SK-N-SH (cell line): Measurements from ENCODE around the gene OR4K17. TPM values are rescaled to one million over a fixed set of nuclear protein-coding genes. Genes with fewer than 3 reads are reported as not detected.

Source experiments
- CTCF ChIA-PET: fragments of 300-600, 350-600 bp; formaldehyde crosslinking; extraction: SDS; loops from one replicate; lab custom pipeline; 2021; lab: Yijun Ruan, JAX
- POLR2A ChIA-PET: fragments of 350-600 bp; sonication (Branson Sonifier 250); formaldehyde crosslinking; extraction: SDS; loops from one replicate; lab custom pipeline; 2020; ENCODE audit warnings: antibody characterized with exemption, inconsistent platforms; lab: Yijun Ruan, JAX
- DNase-seq: peaks from one replicate; pipeline ENCODE4 v3.0.0; 2012
- H2AFZ ChIP-seq: fragments of 200-600 bp; sonication (generic); 2 replicates; pipeline ENCODE4 v1.8.1; 2016; ENCODE audit warnings: antibody characterized with exemption, mild to moderate bottlenecking, low read depth
- H3F3A ChIP-seq: fragments of 200-600 bp; sonication (generic); replicated peaks from 2 replicates; pipeline ENCODE3; 2016; ENCODE audit warnings: antibody characterized with exemption, mild to moderate bottlenecking; ENCODE audit not compliant: insufficient read depth
- H3K27ac ChIP-seq, 2 experiments: fragments of 200-500 bp in 1 of 2; fragments of 200-600 bp in 1 of 2; sonication (Bioruptor generic) in 1 of 2; sonication (generic), shearing (Covaris generic) in 1 of 2; 2 replicates each; pipeline versions ENCODE4 v1.5.1 to v1.6.1; 2014 to 2016; ENCODE audit warnings: low read depth in 2 of 2, inconsistent platforms in 1 of 2, low read length in 1 of 2, mild to moderate bottlenecking in 1 of 2, mixed read lengths in 1 of 2
- H3K27me3 ChIP-seq: fragments of 200-600 bp; sonication (generic), shearing (Covaris generic); 2 replicates; pipeline ENCODE4 v1.6.1; 2016; ENCODE audit warnings: mixed run types; ENCODE audit not compliant: insufficient read depth
- H3K36me3 ChIP-seq, 2 experiments: fragments of 200-500 bp in 1 of 2; fragments of 200-600 bp in 1 of 2; sonication (Bioruptor generic) in 1 of 2; sonication (generic) in 1 of 2; replicated peaks in 1 of 2; 2 replicates each; pipeline versions ENCODE3 to v1.5.1; 2014 to 2016; ENCODE audit warnings: low read length in 1 of 2, mild to moderate bottlenecking in 1 of 2; ENCODE audit not compliant: insufficient read depth in 2 of 2, control insufficient read depth in 1 of 2
- H3K4me1 ChIP-seq, 2 experiments: fragments of 200-500 bp in 1 of 2; fragments of 200-600 bp in 1 of 2; sonication (Bioruptor generic) in 1 of 2; sonication (generic), shearing (Covaris generic) in 1 of 2; 2 replicates each; pipeline versions ENCODE4 v1.5.1 to v1.6.1; 2014 to 2016; ENCODE audit warnings: low read depth in 1 of 2, low read length in 1 of 2, mixed run types in 1 of 2; ENCODE audit not compliant: insufficient read depth in 2 of 2, control insufficient read depth in 1 of 2
- H3K4me2 ChIP-seq: fragments of 200-600 bp; sonication (generic), shearing (Covaris generic); 2 replicates; pipeline ENCODE4 v1.6.1; 2017; ENCODE audit warnings: mixed run types
- H3K4me3 ChIP-seq, 2 experiments: fragments of 200-500 bp in 1 of 2; fragments of 200-600 bp in 1 of 2; sonication (Bioruptor generic) in 1 of 2; sonication (generic), shearing (Covaris generic) in 1 of 2; 2 replicates each; pipeline versions ENCODE4 v1.5.1 to v1.8.1; 2014 to 2016; ENCODE audit warnings: low read depth in 2 of 2, inconsistent platforms in 1 of 2, low read length in 1 of 2, mild to moderate bottlenecking in 1 of 2, mixed read lengths in 1 of 2, moderate library complexity in 1 of 2
- H3K79me2 ChIP-seq: fragments of 200-600 bp; sonication (generic); 2 replicates; pipeline ENCODE4 v1.8.1; 2017; ENCODE audit warnings: mild to moderate bottlenecking; ENCODE audit not compliant: insufficient read depth
- H3K9ac ChIP-seq: fragments of 200-600 bp; sonication (generic); 2 replicates; pipeline ENCODE4 v1.6.1; 2017; ENCODE audit warnings: mixed run types
- H3K9me2 ChIP-seq: fragments of 200-600 bp; sonication (generic); 2 replicates; pipeline ENCODE4 v1.6.1; 2017; ENCODE audit warnings: mixed run types
- H3K9me3 ChIP-seq: fragments of 200-600 bp; sonication (generic); 2 replicates; pipeline ENCODE4 v1.6.1; 2017; ENCODE audit warnings: mixed run types, mild to moderate bottlenecking, moderate library complexity
- H4K20me1 ChIP-seq: fragments of 200-600 bp; sonication (generic); 2 replicates; pipeline ENCODE4 v1.6.1; 2017; ENCODE audit warnings: mild to moderate bottlenecking, mixed run types; ENCODE audit not compliant: insufficient read depth
- ELF1 ChIP-seq: IDR thresholded peaks from 2 replicates; pipeline ENCODE4 v1.4.0; 2012
- EP300 ChIP-seq, 2 experiments: IDR thresholded peaks; 2 replicates each; pipeline versions ENCODE4 v1.4.0 to v1.6.1; 2012; ENCODE audit warnings: borderline replicate concordance in 1 of 2, low read depth in 1 of 2, low read length in 1 of 2
- EZH2phosphoT487 ChIP-seq: fragments of 200-600 bp; sonication (generic); IDR thresholded peaks from 2 replicates; pipeline ENCODE4 v1.6.1; 2017; ENCODE audit warnings: low read depth, mixed run types, mild to moderate bottlenecking, antibody characterized with exemption, moderate library complexity, borderline replicate concordance
- FOXJ3 ChIP-seq: sonication (generic); formaldehyde crosslinking; IDR thresholded peaks from 2 replicates; pipeline ENCODE4 v1.5.1; 2020; ENCODE audit warnings: mild to moderate bottlenecking, missing genetic modification reagents
- GABPA ChIP-seq: IDR thresholded peaks from 2 replicates; pipeline ENCODE4 v1.4.0; 2012; ENCODE audit warnings: low read depth, mild to moderate bottlenecking
- JUND ChIP-seq: IDR thresholded peaks from 2 replicates; pipeline ENCODE4 v1.4.0; 2012
- POLR2AphosphoS5 ChIP-seq: IDR thresholded peaks from 2 replicates; pipeline ENCODE4 v1.6.1; 2012; ENCODE audit warnings: low read depth, low read length
- RAD21 ChIP-seq: IDR thresholded peaks from 2 replicates; pipeline ENCODE4 v1.6.1; 2012; ENCODE audit warnings: mild to moderate bottlenecking, low read length
- RXRA ChIP-seq: IDR thresholded peaks from 2 replicates; pipeline ENCODE4 v1.4.0; 2012; ENCODE audit warnings: low read depth, mild to moderate bottlenecking, borderline replicate concordance
- TAF1 ChIP-seq: IDR thresholded peaks from 2 replicates; pipeline ENCODE4 v1.6.1; 2012; ENCODE audit warnings: low read depth, mild to moderate bottlenecking, low read length, moderate library complexity, borderline replicate concordance
- TCF12 ChIP-seq: IDR thresholded peaks from 2 replicates; pipeline ENCODE4 v1.4.0; 2012
- TEAD4 ChIP-seq: IDR thresholded peaks from 2 replicates; pipeline ENCODE4 v1.4.0; 2012; ENCODE audit warnings: mild to moderate bottlenecking, borderline replicate concordance; ENCODE audit not compliant: insufficient read depth
- YY1 ChIP-seq: IDR thresholded peaks from 2 replicates; pipeline ENCODE4 v1.4.0; 2012; ENCODE audit warnings: low read depth, mild to moderate bottlenecking
- WGBS: methylation state at CpG from one replicate; pipeline ENCODE4 v1.1.6; 2017; ENCODE audit warnings: low lambda C conversion rate; 5-methylcytosine and 5-hydroxymethylcytosine counted together
- polyA plus RNA-seq, 3 experiments: library from polyadenylated mRNA; depleted of rRNA; stranded (reverse); fragments of >200 nt; gene quantifications; 2 replicates each; pipeline ENCODE4 v1.2.3, GENCODE V29; 2012
- TF ChIP-seq, protein P1 (sequence below): fragments of 150-350 bp; IDR thresholded peaks from 2 replicates; pipeline ENCODE4 v1.6.1; 2017; ENCODE audit warnings: antibody characterized with exemption, low read length, low read depth, borderline replicate concordance
- TF ChIP-seq, protein P2 (sequence below): IDR thresholded peaks from 2 replicates; pipeline ENCODE4; 2012
- TF ChIP-seq, protein P3 (sequence below): IDR thresholded peaks from 2 replicates; pipeline ENCODE4 v1.4.0; 2012; ENCODE audit warnings: low read depth

The OR4K17 gene, protein sequence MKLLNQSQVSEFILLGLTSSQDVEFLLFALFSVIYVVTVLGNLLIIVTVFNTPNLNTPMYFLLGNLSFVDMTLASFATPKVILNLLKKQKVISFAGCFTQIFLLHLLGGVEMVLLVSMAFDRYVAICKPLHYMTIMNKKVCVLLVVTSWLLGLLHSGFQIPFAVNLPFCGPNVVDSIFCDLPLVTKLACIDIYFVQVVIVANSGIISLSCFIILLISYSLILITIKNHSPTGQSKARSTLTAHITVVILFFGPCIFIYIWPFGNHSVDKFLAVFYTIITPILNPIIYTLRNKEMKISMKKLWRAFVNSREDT
- polyA plus RNA-seq (2012; rRNA removed) = not detected in 2 replicates
- polyA plus RNA-seq (2012; cell fraction: cytosol; rRNA removed) = not detected in 2 replicates
- not detected in 2 replicates for polyA plus RNA-seq (2012; cell fraction: nucleus; rRNA removed)

DNA sequence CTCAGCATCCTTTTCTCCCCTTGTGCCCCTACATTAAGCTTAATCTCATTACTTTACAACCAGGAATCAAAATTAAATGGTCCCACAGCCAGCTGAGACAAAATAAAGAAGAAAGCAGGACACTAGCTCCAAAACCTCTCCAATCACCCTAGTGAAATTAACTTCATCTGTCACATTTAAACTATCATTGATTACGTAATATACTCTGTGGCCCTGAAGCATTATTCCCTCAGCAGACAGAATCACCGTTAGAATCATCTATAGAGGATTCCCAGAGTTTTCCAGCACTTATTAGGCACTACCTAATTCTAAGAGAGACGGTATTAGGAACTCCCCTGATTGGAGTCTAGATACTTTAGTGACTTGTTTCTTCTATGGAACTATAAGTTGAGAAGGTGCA lies at the start of gene OR4K17:
Gene OR4K17 (plus strand): TSS at position 302 of the 400 bp plus-strand sequence. CDS start 6,761 bp downstream, outside the sequence.
- Histone ChIP-seq H3K9ac (no peak within 1 kb of the TSS), H3K36me3 (no peaks in the 10 kb centered on the region), H3K4me1 (no peaks in the 10 kb centered on the region), H2AFZ (no peak within 1 kb of the TSS), H4K20me1 (no peaks in the 10 kb centered on the region), H3F3A (no peaks in the 10 kb centered on the region), H3K27me3 (no peaks in the 10 kb centered on the region), H3K9me2 (no peaks in the 10 kb centered on the region), H3K27ac (no peak within 1 kb of the TSS), H3K4me2 (no peak within 1 kb of the TSS), H3K9me3 (no peaks in the 10 kb centered on the region), H3K4me3 (no peak within 1 kb of the TSS), H3K79me2 (no peaks in the 10 kb centered on the region)
- no peak for DNase-seq
- TF ChIP-seq, protein P1, sequence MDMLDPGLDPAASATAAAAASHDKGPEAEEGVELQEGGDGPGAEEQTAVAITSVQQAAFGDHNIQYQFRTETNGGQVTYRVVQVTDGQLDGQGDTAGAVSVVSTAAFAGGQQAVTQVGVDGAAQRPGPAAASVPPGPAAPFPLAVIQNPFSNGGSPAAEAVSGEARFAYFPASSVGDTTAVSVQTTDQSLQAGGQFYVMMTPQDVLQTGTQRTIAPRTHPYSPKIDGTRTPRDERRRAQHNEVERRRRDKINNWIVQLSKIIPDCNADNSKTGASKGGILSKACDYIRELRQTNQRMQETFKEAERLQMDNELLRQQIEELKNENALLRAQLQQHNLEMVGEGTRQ = no peak
- TF ChIP-seq EZH2phosphoT487 (no peak), ELF1 (no peak), TAF1 (no peak), YY1 (no peak), RAD21 (no peak)
- POLR2A ChIA-PET = no interaction called here
- CTCF ChIA-PET = interaction anchor here (0.9 kb wide), 1 partner anchor 22 kb away, joined by 3 read pairs; no protein-coding TSS in a partner anchor
- WGBS = 2% methylated on average over 3 of the region's 3 CpGs

DNA sequence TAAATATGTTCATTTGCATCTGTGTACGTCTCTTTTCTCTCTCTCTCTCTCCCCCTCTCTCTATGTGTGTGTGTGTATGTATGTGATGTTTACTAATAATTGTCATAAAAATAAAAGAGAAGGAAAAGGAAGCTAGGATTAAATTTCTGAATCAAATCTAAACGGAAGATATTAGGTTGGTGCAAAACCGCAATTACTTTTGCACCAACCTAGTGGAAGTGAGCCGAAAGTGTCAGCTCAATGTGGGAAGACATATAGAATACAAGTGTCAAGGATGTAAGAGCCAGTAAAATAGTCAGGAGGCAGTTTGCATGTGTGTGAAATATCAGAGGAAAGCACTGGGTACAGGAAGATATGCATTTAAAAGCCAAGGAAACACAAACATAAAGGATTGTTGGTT lies 18.5 kb upstream of the OR4K17 start:
- H3K9me3 ChIP-seq = no peaks in the 10 kb centered on the region
- DNase-seq = no peak
- WGBS = under 1% methylated on average over 4 of the region's 4 CpGs
- TF ChIP-seq RAD21 (no peak), RXRA (no peak)
- TF ChIP-seq, protein P2, sequence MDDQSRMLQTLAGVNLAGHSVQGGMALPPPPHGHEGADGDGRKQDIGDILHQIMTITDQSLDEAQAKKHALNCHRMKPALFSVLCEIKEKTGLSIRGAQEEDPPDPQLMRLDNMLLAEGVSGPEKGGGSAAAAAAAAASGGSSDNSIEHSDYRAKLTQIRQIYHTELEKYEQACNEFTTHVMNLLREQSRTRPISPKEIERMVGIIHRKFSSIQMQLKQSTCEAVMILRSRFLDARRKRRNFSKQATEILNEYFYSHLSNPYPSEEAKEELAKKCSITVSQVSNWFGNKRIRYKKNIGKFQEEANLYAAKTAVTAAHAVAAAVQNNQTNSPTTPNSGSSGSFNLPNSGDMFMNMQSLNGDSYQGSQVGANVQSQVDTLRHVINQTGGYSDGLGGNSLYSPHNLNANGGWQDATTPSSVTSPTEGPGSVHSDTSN = no peak
- no peaks in the 10 kb centered on the region for H3F3A ChIP-seq
- no peaks in the 10 kb centered on the region for H3K36me3 ChIP-seq
- H3K4me2 ChIP-seq = no peak overlapping the region
- no peaks in the 10 kb centered on the region for H3K27me3 ChIP-seq
- no peak overlapping the region for H3K4me3 ChIP-seq
- no peaks in the 10 kb centered on the region for H4K20me1 ChIP-seq
- H3K79me2 ChIP-seq = no peaks in the 10 kb centered on the region
- CTCF ChIA-PET = no interaction called here
- H3K9me2 ChIP-seq = no peaks in the 10 kb centered on the region
- H3K4me1 ChIP-seq = no peaks in the 10 kb centered on the region
- POLR2A ChIA-PET = no interaction called here
- H2AFZ ChIP-seq = no peak overlapping the region
- no peak overlapping the region for H3K27ac ChIP-seq
- no peak overlapping the region for H3K9ac ChIP-seq

DNA sequence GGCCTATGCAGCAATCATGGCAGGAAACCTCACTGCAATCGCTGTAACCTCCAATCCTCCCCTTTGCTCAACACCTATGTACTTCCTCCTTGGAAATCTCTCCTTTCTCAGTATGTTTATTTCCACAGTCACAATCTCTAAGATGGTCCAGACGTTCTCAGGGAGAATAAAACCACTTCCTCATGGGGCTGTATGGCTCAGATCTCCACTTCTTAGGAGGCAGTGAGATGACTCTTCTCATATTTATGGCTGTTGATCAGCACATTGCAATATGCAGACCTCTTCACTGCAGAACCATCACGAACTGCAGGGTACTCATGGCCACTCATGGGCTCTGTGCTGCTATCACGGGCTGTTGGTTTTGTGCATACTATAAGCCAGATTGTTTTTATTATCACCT lies 17.1 kb upstream of the OR4K17 start:
- H3K9me3 ChIP-seq = no peaks in the 10 kb centered on the region
- no peak overlapping the region for H3K27ac ChIP-seq
- H4K20me1 ChIP-seq = no peaks in the 10 kb centered on the region
- no peak overlapping the region for H3K4me3 ChIP-seq
- H3K79me2 ChIP-seq = no peaks in the 10 kb centered on the region
- H3F3A ChIP-seq = no peaks in the 10 kb centered on the region
- H2AFZ ChIP-seq = no peak overlapping the region
- no peak overlapping the region for H3K4me2 ChIP-seq
- DNase-seq = no peak
- H3K9ac ChIP-seq = no peak overlapping the region
- H3K4me1 ChIP-seq = no peaks in the 10 kb centered on the region
- WGBS = 0% methylated on average over 4 of the region's 4 CpGs
- H3K27me3 ChIP-seq = no peaks in the 10 kb centered on the region
- no peaks in the 10 kb centered on the region for H3K9me2 ChIP-seq
- H3K36me3 ChIP-seq = no peaks in the 10 kb centered on the region
- CTCF ChIA-PET = no interaction called here
- TF ChIP-seq POLR2AphosphoS5 (no peak), TCF12 (no peak), GABPA (no peak), EP300 (IDR thresholded peaks at IDR 0.05; ENCODE audit: borderline replicate concordance in 1 of 2, low read depth in 1 of 2, low read length in 1 of 2) (no peak), ELF1 (no peak), JUND (no peak), TEAD4 (no peak), FOXJ3 (no peak)
- TF ChIP-seq, protein P1 = no peak
- TF ChIP-seq, protein P3, sequence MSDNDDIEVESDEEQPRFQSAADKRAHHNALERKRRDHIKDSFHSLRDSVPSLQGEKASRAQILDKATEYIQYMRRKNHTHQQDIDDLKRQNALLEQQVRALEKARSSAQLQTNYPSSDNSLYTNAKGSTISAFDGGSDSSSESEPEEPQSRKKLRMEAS = no peak
- POLR2A ChIA-PET = no interaction called here
